DMS114 treated with DMSO at 0.1 percent for 48 hours (cell line): ENCODE data around the gene DMAP1.
A peak's percentile ranks its signal among the peaks of the same experiment; 100 is the strongest.
"Not testable (repeated sequence)": the region's sequence is repeated elsewhere in the genome, so short reads cannot be mapped to it uniquely, and the experiment has no call there.

Experiments
- DNase-seq: peaks from one replicate; lab custom pipeline; 2025; ENCODE audit not compliant: unreplicated experiment; lab: John Stamatoyannopoulos, UW

The DMAP1 gene

GRCh38 chr1:44213222-44214112 is at the start of gene DMAP1:
Gene DMAP1 (plus strand): TSS chr1:44213471. CDS start chr1:44213754, 283 bp downstream.
- peak; percentile 89 for DNase-seq

- no peak for DNase-seq
Observed at GRCh38 chr1:44168520-44169098, 44.7 kb upstream of the DMAP1 start.

GRCh38 chr1:44170281-44170823 is 42.9 kb upstream of the DMAP1 start:
- no peak for DNase-seq

- no peak for DNase-seq
Observed at GRCh38 chr1:44174630-44175029, 38.6 kb upstream of the DMAP1 start.

GRCh38 chr1:44200336-44200735 is 12.9 kb upstream of the DMAP1 start:
- no peak for DNase-seq

GRCh38 chr1:44206545-44206944 is 6.7 kb upstream of the DMAP1 start:
- DNase-seq, result not testable (repeated sequence)

- no peak for DNase-seq
Observed at GRCh38 chr1:44208226-44208625, 5.0 kb upstream of the DMAP1 start.

GRCh38 chr1:44210595-44210994 is 2.7 kb upstream of the DMAP1 start:
- DNase-seq, result no peak

- no peak for DNase-seq
Observed at GRCh38 chr1:44212355-44213221, 683 bp upstream of the DMAP1 start.

- DNase-seq, result peak; percentile 44
Observed at GRCh38 chr1:44217809-44218410, 4.6 kb downstream of the DMAP1 start.

GRCh38 chr1:44218503-44219300 is 5.4 kb downstream of the DMAP1 start:
- no peak for DNase-seq

GRCh38 chr1:44219301-44219626 is 6.0 kb downstream of the DMAP1 start:
- no peak for DNase-seq

GRCh38 chr1:44220001-44220751 is 6.9 kb downstream of the DMAP1 start:
- DNase-seq, result no peak

GRCh38 chr1:44220755-44221154 is 7.5 kb downstream of the DMAP1 start:
- no peak for DNase-seq

- no peak for DNase-seq
Observed at GRCh38 chr1:44221769-44222168, 8.5 kb downstream of the DMAP1 start.

GRCh38 chr1:44222397-44223186 is 9.3 kb downstream of the DMAP1 start:
- DNase-seq, result no peak

- DNase-seq, result no peak
Observed at GRCh38 chr1:44223187-44223610, 9.9 kb downstream of the DMAP1 start.

- DNase-seq, result no peak
Observed at GRCh38 chr1:44225761-44226160, 12.5 kb downstream of the DMAP1 start.

- DNase-seq, result no peak
Observed at GRCh38 chr1:44227211-44227610, 13.9 kb downstream of the DMAP1 start.
